HG03442 (cell line): ENCODE data around the gene SGCD.

Experiments used
- ATAC-seq: cut with Tn5 transposase; IDR thresholded peaks from one replicate; pipeline ENCODE4 v1.9.1; 2021; ENCODE audit warnings: mild to moderate bottlenecking, moderate library complexity; ENCODE audit not compliant: unreplicated experiment

SGCD gene

DNA sequence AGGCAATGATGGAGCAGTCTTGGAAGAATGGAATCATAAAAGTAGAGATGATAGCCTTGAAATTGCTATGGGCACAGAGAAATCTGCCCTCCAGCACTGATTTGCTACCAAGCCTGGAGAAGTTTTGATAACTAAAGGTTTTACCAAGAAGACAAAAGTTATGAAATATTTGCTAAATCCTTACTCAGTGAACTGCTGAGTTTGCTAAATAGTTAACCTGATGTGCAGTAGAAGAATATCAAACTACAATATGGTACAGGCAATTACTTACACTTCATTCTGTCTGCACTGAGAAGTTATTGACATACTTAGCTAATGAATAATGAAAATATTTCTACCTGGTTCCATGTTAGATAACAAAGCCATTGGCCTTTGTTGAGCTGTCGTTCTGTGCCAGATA, 124.5 kb downstream of the SGCD start:
- ATAC-seq, result no peak

GRCh38 chr5:156456857-156457256, 129.9 kb downstream of the SGCD start:
- no peak for ATAC-seq

- ATAC-seq, result no peak
Measured at GRCh38 chr5:156459812-156460385, 132.9 kb downstream of the SGCD start.

- ATAC-seq, result no peak
Measured at GRCh38 chr5:156460471-156460870, 133.5 kb downstream of the SGCD start.

- ATAC-seq, result no peak
Measured at GRCh38 chr5:156466871-156467270, 139.9 kb downstream of the SGCD start.

DNA sequence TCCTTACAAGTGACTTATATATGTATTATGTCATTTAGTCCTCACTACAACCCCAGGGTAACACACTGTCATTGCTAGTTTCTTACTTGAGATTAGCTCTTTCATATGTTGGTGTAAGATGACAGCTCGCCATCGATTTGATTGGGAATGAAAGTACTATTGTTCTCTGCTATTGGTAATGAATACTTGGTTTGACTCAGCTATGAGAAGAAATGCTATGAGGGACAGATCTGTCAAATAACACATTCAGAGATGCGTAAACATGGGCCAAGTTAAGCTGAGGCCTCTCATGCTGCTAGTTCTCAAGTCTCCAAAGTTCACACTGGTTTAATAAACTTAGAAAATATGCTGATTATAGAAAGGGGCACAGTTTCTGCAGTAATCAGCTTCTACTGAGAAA, 142.7 kb downstream of the SGCD start:
- ATAC-seq, result no peak

- ATAC-seq, result no peak
Measured at GRCh38 chr5:156471893-156472292, 144.9 kb downstream of the SGCD start.

- no peak for ATAC-seq
Measured at GRCh38 chr5:156473269-156473908, 146.4 kb downstream of the SGCD start.

- ATAC-seq, result no peak
Measured at GRCh38 chr5:156474251-156474650, 147.3 kb downstream of the SGCD start.

DNA sequence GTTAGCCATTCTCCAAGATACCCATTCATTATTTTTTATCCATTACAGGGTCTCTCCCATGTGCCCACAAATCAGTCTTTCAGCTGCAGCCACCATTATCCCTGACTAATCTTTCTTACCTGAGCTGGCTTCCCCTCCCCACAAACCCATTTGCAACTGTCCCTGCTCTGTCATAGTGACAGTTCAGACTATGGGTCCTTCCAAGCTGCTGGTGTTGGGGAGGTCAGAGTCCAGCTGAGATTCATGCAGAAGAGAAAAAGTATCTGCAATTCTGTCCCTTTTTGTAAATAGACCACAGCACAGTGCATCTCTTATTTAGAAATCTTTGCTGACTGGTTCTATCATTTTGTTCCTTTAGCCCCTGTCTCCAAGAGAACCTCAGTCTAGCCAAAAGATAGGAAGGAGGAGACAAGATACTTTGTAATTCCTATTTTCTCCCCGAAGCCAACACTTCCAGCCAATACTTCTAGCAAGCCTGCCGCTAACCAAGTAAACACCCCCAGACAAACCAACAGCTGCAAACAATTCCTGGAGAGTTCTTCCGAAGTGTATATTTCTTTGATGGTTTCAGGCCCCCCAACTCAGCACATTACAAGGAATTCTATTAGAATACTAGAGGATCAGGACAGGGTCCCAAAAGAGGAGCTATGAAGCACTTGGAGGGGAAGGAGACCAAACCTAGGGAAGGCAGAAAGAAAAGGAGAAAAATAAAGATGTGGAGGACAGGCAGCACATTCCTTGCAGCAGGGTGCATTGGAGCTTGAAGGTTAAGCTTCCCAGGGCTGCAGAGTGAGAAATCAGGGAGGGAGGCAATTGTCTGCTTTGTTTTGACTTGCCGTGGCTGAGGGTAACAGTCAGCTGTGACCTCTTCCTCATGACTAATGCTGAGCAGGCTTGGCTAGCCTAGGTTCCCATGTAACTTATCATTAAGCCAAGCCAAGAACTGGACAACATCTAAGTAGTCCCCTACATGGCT, 148.5 kb downstream of the SGCD start:
- ATAC-seq, result no peak

- no peak for ATAC-seq
Measured at GRCh38 chr5:156476158-156476551, 149.2 kb downstream of the SGCD start.

DNA sequence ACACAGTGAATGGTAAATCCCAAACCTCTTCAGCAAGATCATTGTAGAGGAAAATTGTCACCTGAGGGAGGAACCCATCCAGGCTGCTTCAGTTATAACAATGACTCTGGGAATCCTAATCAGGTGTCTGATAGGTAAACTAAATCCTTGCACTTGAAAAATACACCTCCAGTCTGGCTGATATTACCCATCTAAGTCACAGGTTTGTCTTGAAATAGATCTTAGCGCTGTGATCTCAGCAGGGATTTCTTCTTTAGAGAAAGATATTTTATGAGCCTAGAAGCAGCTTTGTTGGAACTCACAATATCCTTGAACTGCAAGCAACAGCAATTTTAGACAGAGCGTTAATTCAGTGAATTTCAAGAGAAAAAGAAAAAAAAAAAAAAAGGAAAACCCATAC, 149.7 kb downstream of the SGCD start:
- ATAC-seq, result no peak

DNA sequence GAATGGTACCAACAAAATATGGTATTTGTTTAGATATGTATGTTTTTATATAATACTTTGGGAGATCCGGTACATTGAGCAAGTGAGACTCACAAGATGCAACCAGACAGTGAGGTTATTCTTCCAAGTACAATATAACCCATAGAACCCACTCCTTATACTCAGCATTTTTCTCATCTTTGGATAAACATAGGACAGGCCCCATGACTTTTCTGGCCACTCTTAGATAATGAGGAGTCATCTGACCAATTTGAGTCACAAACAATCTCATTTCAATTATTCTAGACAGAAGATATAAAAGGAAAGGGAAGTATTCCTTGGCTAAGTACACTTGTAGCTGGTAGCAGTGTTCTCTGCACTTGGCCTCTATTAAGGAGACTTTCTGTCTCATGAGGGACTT, 150.2 kb downstream of the SGCD start:
- no peak for ATAC-seq

- no peak for ATAC-seq
Measured at GRCh38 chr5:156479849-156480248, 152.9 kb downstream of the SGCD start.

DNA sequence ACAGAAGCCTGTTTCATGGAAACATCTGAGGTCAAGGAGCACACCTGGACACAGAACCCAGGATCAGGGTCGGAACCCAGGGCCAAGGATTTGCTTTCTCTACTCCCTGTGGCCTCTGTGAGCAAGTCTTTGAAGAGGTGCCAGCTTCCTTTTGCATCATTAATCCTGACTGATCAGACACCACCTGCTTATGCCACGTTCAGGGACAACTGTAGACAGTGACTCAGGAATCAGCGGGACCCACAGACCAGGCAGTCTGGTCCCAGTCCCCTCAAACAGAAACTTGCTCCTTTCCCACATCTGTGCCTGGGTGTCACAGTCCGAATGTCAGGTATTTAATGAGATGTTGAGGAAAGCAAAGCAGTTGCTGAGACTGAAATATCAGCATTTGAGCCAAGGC, 154.8 kb downstream of the SGCD start:
- no peak for ATAC-seq

- no peak for ATAC-seq
Measured at GRCh38 chr5:156482818-156483217, 155.9 kb downstream of the SGCD start.

DNA sequence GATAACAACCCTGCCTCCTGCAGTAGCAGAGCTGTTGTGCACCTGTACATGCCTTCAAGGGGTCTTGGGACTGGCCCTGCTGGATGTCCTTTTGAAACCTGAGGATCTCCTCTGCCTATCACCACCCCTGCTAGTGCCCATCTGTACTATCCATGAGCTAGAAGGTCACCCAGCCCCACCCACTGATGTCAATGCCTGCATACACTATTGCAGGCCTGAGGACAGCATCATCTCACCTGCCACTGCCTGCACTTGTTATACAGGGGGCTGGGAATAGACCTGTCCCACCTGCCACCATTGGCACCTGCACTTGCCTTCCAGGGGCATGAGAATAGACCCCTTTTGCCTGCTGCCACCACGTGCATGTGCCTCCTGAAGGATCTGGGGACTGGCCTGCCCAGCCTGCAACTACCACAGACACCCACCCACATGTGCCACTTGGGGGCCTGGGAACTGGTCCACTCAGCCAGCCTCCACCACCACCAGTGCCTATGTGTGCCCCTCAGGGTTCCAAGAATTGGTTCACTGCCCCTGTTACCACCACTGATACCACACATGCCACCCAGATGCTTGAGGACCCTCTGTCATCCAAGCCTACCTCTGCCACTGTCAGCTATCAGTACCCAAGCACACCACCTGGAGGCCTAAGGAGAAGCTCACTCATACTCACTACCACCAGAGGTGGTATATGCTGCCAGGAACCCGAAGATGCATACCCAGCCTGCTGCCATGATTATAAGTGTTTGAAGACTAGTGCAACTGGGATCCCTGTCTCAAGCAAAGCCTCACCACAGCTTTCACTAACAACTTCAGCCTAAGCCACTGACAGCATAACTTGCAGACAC, 159.7 kb downstream of the SGCD start:
- no peak for ATAC-seq

GRCh38 chr5:156491766-156492165, 164.8 kb downstream of the SGCD start:
- no peak for ATAC-seq

GRCh38 chr5:156496291-156496690, 169.3 kb downstream of the SGCD start:
- ATAC-seq, result no peak

GRCh38 chr5:156497804-156498208, 170.8 kb downstream of the SGCD start:
- no peak for ATAC-seq
